ENCODE measurements around the gene GMDS.

GMDS gene

DNA sequence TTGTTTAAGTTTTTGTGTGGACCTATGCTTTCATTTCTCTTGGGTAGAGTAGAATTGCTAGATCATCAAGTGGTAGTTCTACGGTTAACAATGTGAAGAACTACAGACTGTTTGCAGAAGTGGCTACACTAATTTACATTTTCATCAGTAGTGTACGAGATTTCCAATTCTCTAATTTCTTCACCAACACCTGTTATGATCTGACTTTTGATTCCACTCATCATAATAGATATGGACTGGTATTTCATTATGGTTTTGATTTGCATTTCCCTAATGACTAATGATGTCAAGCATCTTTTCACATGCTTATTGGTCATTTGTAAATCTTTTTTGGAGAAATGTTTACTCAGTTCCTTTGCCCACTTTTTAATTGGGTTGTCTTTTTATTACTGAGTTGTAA, 244.4 kb downstream of the GMDS start:
- TF ChIP-seq, protein P1, sequence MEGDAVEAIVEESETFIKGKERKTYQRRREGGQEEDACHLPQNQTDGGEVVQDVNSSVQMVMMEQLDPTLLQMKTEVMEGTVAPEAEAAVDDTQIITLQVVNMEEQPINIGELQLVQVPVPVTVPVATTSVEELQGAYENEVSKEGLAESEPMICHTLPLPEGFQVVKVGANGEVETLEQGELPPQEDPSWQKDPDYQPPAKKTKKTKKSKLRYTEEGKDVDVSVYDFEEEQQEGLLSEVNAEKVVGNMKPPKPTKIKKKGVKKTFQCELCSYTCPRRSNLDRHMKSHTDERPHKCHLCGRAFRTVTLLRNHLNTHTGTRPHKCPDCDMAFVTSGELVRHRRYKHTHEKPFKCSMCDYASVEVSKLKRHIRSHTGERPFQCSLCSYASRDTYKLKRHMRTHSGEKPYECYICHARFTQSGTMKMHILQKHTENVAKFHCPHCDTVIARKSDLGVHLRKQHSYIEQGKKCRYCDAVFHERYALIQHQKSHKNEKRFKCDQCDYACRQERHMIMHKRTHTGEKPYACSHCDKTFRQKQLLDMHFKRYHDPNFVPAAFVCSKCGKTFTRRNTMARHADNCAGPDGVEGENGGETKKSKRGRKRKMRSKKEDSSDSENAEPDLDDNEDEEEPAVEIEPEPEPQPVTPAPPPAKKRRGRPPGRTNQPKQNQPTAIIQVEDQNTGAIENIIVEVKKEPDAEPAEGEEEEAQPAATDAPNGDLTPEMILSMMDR (IDR thresholded peaks at IDR 0.05): no peak
- Histone ChIP-seq H3K79me2 (no peaks in the 10 kb centered on the region), H3K4me1 (no peaks in the 10 kb centered on the region)

DNA sequence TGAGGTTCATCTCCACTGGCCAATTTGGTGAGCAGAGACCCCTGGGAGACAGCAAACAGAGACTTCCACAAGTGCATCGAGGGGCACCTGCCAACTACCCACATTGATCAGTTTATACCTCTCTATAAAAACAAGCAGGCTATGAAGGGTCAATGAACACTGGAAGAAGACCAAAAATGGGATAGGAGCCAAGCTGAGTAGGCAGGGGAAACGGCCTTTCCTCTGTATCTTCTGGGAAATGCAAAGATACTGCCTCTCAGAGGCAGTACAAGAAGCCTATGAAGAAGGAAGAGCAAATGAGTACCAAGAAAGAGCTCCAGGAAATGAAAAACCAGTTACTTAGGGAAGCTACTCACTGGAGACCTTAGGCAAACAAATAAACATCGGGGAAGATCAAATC, 247.7 kb downstream of the GMDS start:
- H3K27ac ChIP-seq: no peak overlapping the region
- TF ChIP-seq, protein P1 (IDR thresholded peaks at IDR 0.05): no peak
- no peaks in the 10 kb centered on the region for H3K36me3 ChIP-seq (ENCODE audit: control insufficient read depth, insufficient read depth, low read length)
- no peaks in the 10 kb centered on the region for H3K27me3 ChIP-seq (ENCODE audit: control insufficient read depth, insufficient read depth, low read length)
- no peaks in the 10 kb centered on the region for H3K4me1 ChIP-seq
- H3K9ac ChIP-seq: no peak overlapping the region
- H2AFZ ChIP-seq: no peak overlapping the region
- no peaks in the 10 kb centered on the region for H3K9me3 ChIP-seq (ENCODE audit: control insufficient read depth, low read length)
- H3K79me2 ChIP-seq: no peaks in the 10 kb centered on the region
- no peak overlapping the region for H3K4me3 ChIP-seq (ENCODE audit: low read depth, low read length)
- no peak overlapping the region for H3K4me2 ChIP-seq (ENCODE audit: low read length)

More for the DNA sequence above, 244.4 kb downstream of the GMDS start:
- Histone ChIP-seq H3K4me2 (ENCODE audit: low read length) (no peak overlapping the region), H2AFZ (no peak overlapping the region), H3K4me3 (ENCODE audit: low read depth, low read length) (no peak overlapping the region), H3K9me3 (ENCODE audit: control insufficient read depth, low read length) (no peaks in the 10 kb centered on the region), H3K9ac (no peak overlapping the region), H3K27ac (no peak overlapping the region), H3K36me3 (ENCODE audit: control insufficient read depth, insufficient read depth, low read length) (no peaks in the 10 kb centered on the region), H3K27me3 (ENCODE audit: control insufficient read depth, insufficient read depth, low read length) (no peaks in the 10 kb centered on the region)

DNA sequence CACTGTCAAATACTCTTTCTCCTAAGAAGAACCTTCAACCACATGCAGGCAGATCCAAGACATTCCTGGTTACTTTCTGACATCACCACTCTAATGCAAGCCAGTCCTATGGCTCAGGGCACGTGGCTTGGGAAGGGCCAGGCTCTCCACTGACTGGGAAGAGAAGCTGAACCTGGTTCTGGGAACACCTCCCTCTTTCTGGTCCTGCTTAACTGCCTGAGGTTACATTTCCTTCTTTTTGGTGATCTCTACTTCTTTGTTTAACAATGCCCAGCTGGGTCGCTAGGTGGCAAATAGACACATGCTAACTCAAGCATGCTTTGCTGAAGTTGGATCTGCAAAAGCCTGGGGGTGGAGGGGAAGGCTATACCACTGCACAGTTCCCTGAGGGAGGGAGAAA, 249.8 kb downstream of the GMDS start:
- Histone ChIP-seq H3K79me2 (no peaks in the 10 kb centered on the region), H3K4me2 (ENCODE audit: low read length) (no peak overlapping the region), H3K9me3 (ENCODE audit: control insufficient read depth, low read length) (no peaks in the 10 kb centered on the region), H2AFZ (no peak overlapping the region), H3K4me3 (ENCODE audit: low read depth, low read length) (no peak overlapping the region), H3K9ac (no peak overlapping the region), H3K27ac (no peak overlapping the region), H3K36me3 (ENCODE audit: control insufficient read depth, insufficient read depth, low read length) (no peaks in the 10 kb centered on the region), H3K4me1 (no peaks in the 10 kb centered on the region), H3K27me3 (ENCODE audit: control insufficient read depth, insufficient read depth, low read length) (no peaks in the 10 kb centered on the region)
- TF ChIP-seq, protein P1 (IDR thresholded peaks at IDR 0.05): no peak

DNA sequence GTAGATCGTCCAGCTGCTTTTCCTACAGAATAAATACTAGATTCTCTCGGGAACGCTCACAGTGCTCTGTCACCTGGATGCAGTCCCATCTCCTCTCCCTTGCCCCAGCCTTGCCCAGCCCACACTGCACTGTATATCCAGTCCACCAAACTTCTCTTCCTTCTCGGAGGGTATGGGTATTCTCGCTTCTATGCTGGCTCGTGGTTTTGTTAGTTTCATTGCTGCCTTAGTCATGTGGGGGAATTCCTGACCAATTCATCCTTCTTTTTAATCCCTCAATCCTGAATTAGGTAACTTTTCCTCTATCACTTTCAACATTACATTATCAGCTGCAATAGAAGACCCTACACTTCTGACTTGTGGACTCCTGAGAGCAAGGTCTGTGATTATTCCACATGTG, 252.4 kb downstream of the GMDS start:
- TF ChIP-seq, protein P1 (IDR thresholded peaks at IDR 0.05): no peak
- Histone ChIP-seq H3K9me3 (ENCODE audit: control insufficient read depth, low read length) (no peaks in the 10 kb centered on the region), H3K27ac (no peak overlapping the region), H3K79me2 (no peaks in the 10 kb centered on the region), H3K4me1 (no peaks in the 10 kb centered on the region), H3K4me3 (ENCODE audit: low read depth, low read length) (no peak overlapping the region), H3K4me2 (ENCODE audit: low read length) (no peak overlapping the region), H3K27me3 (ENCODE audit: control insufficient read depth, insufficient read depth, low read length) (no peaks in the 10 kb centered on the region), H3K36me3 (ENCODE audit: control insufficient read depth, insufficient read depth, low read length) (no peaks in the 10 kb centered on the region), H3K9ac (no peak overlapping the region), H2AFZ (no peak overlapping the region)

DNA sequence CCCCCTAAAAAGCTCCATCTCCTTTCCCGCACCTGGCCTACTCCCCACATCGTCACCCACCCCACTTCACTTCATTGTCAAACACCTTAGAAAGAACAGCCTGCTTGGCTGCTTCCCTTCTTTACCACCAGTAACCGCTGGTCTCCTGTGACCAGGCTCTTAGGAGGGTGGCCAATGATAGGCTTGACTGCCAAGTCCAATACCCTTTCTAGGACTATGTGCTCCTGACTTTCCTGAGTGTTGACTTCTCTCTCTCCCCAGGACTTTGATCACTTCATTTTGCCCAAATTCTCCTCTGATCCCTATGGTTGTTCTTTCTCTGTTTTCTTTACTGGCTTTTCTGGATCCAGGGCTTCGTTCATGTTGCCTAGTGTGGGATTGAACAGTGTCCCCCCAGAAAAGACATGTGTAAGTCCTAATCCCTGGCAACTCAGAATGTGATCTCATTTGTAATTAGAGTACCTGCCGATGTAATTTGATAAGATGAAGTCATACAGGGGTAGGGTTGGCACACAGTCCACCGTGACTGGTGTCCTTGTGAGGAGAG, 254.0 kb downstream of the GMDS start:
- Histone ChIP-seq H3K9ac (no peak overlapping the region), H2AFZ (no peak overlapping the region), H3K4me1 (no peaks in the 10 kb centered on the region), H3K36me3 (ENCODE audit: control insufficient read depth, insufficient read depth, low read length) (no peaks in the 10 kb centered on the region), H3K79me2 (no peaks in the 10 kb centered on the region), H3K4me2 (ENCODE audit: low read length) (no peak overlapping the region), H3K27ac (no peak overlapping the region), H3K4me3 (ENCODE audit: low read depth, low read length) (no peak overlapping the region), H3K27me3 (ENCODE audit: control insufficient read depth, insufficient read depth, low read length) (no peaks in the 10 kb centered on the region), H3K9me3 (ENCODE audit: control insufficient read depth, low read length) (no peaks in the 10 kb centered on the region)
- TF ChIP-seq, protein P1 (IDR thresholded peaks at IDR 0.05): no peak
